ENCODE data around the gene FREM2.

Gene FREM2

DNA sequence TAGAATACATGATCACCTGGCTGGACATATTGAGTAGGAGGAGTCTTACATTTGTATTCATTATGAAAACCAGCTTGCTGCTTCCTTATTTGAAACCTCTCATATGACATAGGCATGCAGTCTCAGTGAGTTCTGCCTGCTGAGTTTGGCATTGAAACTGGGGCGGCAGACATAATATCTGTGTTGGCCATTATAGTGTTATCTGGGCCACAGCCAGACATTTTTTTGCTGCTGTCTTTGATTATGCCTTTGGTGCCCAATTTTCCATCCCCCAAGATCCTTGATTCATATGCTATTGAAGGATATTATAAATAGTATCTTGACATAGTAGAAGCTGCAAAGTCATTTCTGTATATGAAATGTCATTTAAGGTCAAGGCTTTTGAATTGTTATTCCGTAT lies 15.8 kb downstream of the FREM2 start:
- DNase-seq (ENCODE audit: insufficient read length, low spot score) (no peak), FAIRE-seq (no peak)
- no peak for TF ChIP-seq POLR2A (IDR thresholded peaks at IDR 0.05; ENCODE audit: low read depth, low read length)

DNA sequence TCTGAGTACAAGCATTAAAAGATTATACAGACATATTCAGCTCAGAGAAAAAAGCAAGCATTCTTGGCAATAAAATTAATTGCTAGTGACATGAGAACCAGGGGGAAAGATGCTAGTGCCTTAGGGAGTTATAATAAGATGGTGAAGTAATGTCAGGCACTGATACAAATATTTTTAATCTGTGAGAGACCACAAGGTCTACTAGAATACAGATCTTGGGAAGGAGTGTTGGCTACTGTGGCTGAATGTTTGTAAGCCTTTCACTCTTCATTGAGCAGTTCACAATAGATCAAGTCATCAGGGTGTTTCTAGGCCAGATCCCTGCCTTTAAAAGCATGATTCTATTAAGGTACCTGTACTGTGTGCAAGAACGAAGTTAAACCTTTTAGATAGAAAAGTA lies 16.4 kb downstream of the FREM2 start:
- no peak for TF ChIP-seq POLR2A (IDR thresholded peaks at IDR 0.05; ENCODE audit: low read depth, low read length)
- DNase-seq (ENCODE audit: insufficient read length, low spot score) = no peak

GRCh38 chr13:38705365-38705764 lies 18.5 kb downstream of the FREM2 start:
- no peak for FAIRE-seq
- no peak for DNase-seq (ENCODE audit: insufficient read length, low spot score)
- TF ChIP-seq POLR2A (IDR thresholded peaks at IDR 0.05; ENCODE audit: low read depth, low read length) = no peak

More for the DNA sequence above, 16.4 kb downstream of the FREM2 start:
- no peak for FAIRE-seq

DNA sequence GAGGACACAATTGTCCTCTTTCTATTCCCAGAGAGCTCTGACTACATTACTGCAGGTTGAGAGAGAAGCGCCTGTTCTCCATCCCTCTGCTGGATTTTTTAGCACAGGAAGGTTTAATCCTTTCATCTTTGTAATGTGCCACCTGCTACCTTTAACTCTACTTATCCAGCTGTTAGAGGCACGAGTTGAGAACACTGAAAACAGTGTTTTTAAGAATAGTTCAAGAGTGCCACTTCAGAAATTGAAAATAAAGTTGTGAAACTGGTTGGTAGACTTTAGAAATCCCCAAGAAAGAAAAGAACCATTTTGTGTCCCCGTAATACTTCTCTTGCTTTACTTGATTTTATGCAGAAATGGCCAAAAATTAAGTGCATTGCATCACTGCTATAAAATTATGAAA lies 20.6 kb downstream of the FREM2 start:
- FAIRE-seq = no peak
- DNase-seq (ENCODE audit: insufficient read length, low spot score) = no peak
- no peak for TF ChIP-seq POLR2A (IDR thresholded peaks at IDR 0.05; ENCODE audit: low read depth, low read length)

DNA sequence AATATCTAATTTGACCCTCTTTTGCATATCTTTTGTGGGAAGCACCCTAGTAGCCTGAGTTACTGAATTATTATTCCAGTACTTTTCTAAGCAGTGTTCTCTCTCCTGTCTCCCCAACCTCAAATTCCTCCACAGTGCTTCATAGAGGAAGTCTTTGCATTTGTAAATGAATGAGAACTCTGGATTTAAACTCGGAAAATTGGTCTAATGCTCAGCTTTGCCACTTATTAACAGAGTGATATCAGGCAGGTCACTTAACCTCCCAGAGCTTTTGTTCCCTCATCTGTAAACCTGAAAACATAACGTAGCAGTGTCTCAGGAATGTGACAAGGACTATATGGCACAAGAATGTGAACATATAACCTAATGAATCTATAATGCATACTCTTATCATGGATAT lies 26.2 kb downstream of the FREM2 start:
- no peak for TF ChIP-seq POLR2A (IDR thresholded peaks at IDR 0.05; ENCODE audit: low read depth, low read length)
- DNase-seq (ENCODE audit: insufficient read length, low spot score) (no peak), FAIRE-seq (no peak)

DNA sequence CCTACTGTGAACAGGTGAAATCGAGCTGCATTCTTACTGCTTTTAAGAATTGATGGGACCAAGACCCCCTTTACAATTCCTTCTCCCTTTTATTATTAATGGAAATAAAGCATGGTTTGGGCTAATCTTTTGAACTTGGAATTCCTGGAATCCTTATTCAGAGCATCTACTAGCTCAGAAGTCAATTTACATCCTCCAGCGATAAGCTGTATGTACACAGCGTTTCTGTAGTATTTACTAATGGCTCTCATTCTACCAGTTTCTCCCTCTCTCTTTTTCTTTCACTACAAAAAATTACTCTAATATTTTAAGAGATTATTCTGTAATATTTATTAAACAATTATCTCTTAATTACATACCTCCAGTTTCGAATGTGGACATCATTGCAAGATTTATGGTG lies 31.5 kb downstream of the FREM2 start:
- FAIRE-seq (no peak), DNase-seq (ENCODE audit: insufficient read length, low spot score) (no peak)
- TF ChIP-seq POLR2A (IDR thresholded peaks at IDR 0.05; ENCODE audit: low read depth, low read length) = no peak

- FAIRE-seq = no peak
- no peak for TF ChIP-seq POLR2A (IDR thresholded peaks at IDR 0.05; ENCODE audit: low read depth, low read length)
Observed at GRCh38 chr13:38730332-38730731, 43.5 kb downstream of the FREM2 start.

GRCh38 chr13:38733146-38733545 lies 46.3 kb downstream of the FREM2 start:
- no peak for TF ChIP-seq POLR2A (IDR thresholded peaks at IDR 0.05; ENCODE audit: low read depth, low read length)
- no peak for DNase-seq (ENCODE audit: insufficient read length, low spot score)
- FAIRE-seq = no peak

More at GRCh38 chr13:38730332-38730731, 43.5 kb downstream of the FREM2 start:
- no peak for DNase-seq (ENCODE audit: insufficient read length, low spot score)

GRCh38 chr13:38735665-38736440 lies 49.0 kb downstream of the FREM2 start:
- no peak for TF ChIP-seq POLR2A (IDR thresholded peaks at IDR 0.05; ENCODE audit: low read depth, low read length)
- DNase-seq (ENCODE audit: insufficient read length, low spot score) (no peak), FAIRE-seq (no peak)

DNA sequence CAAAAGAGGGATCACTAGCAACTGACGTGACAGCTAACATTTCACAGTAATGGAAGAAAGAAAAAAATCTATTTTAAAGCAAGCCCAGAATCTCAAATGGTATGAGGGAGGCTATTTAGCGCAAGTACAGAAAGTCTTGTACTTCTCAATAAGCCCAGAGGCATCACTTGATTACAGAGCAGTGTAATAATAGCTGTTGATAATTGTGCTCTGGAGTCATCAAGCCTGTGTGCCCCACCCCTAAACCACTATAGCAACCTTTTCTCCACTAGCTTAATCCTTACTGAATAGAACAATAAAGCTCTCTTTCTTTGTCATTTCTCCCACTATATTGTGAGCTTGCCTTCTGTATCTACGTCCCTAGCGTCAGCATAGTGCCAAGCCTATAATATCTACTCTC lies 56.6 kb downstream of the FREM2 start:
- no peak for FAIRE-seq
- no peak for DNase-seq (ENCODE audit: insufficient read length, low spot score)
- no peak for TF ChIP-seq POLR2A (IDR thresholded peaks at IDR 0.05; ENCODE audit: low read depth, low read length)

DNA sequence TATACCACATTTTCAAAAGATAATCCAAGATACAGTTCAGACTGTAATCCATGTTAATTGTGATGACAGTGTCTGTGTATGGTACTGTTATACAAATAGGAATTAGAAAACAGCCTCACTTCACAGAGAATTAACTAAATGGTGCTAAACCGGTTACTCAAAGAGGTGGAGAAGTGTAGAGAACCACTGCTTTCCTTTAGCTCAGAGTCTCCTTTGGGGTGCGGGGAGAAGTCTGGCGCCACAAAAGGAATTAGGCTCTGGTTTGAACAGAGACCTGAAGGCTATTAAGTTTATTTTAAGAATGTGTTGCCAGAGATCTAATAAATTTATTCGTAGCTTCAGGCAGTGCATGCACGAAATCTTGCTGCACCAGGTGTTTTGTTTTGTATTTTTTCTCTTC lies 65.8 kb downstream of the FREM2 start:
- no peak for TF ChIP-seq POLR2A (IDR thresholded peaks at IDR 0.05; ENCODE audit: low read depth, low read length)
- no peak for FAIRE-seq
- no peak for DNase-seq (ENCODE audit: insufficient read length, low spot score)

- no peak for DNase-seq (ENCODE audit: insufficient read length, low spot score)
Observed at GRCh38 chr13:38753878-38754277, 67.0 kb downstream of the FREM2 start.

GRCh38 chr13:38755793-38756192 lies 68.9 kb downstream of the FREM2 start:
- DNase-seq (ENCODE audit: insufficient read length, low spot score) (no peak), FAIRE-seq (no peak)
- no peak for TF ChIP-seq POLR2A (IDR thresholded peaks at IDR 0.05; ENCODE audit: low read depth, low read length)

More at GRCh38 chr13:38753878-38754277, 67.0 kb downstream of the FREM2 start:
- FAIRE-seq = no peak
- no peak for TF ChIP-seq POLR2A (IDR thresholded peaks at IDR 0.05; ENCODE audit: low read depth, low read length)

DNA sequence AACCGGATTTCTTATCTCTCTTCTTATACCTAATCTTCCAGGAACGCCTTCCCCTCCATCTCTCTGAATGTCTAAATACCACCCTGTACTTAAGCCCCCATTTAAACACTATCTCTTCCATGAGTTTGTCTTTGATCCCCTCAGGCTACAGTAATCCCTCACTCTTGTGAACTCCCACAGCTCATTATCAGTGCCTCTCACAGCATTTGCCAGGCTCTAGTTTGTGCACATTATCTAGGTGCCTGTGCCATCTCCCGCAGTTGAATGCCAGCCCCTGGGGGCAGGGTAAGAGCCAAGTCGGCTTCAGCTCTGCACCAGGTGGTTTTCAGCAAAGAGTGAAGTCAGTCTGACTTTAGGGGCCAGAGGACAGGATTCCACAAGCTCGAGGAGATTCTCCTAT lies 71.4 kb downstream of the FREM2 start:
- no peak for DNase-seq (ENCODE audit: insufficient read length, low spot score)
- FAIRE-seq = no peak

DNA sequence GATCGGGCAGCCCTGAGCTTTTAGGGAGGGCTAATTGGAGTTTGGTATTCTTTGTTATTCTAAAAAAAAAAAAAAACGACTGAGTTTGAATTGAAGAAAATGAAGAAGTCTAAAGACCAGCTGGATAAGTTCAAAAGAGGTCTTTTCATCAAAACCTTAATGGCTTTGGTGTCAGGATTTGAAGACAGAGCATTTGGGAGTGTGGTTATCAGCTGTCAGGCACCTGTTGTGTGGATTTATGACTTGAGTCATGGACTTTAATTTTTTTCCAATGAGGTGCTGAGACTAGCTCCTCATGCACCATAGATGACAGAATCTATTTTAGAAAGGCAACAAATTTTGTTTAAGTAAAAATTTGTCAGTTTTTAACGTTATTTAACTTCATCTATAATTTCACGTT lies 72.5 kb downstream of the FREM2 start:
- no peak for TF ChIP-seq POLR2A (IDR thresholded peaks at IDR 0.05; ENCODE audit: low read depth, low read length)
- FAIRE-seq (no peak), DNase-seq (ENCODE audit: insufficient read length, low spot score) (no peak)

More for the DNA sequence above, 71.4 kb downstream of the FREM2 start:
- TF ChIP-seq POLR2A (IDR thresholded peaks at IDR 0.05; ENCODE audit: low read depth, low read length) = no peak
